GM23338 (cell line): ENCODE results near the gene UBE2D1. TPM values are rescaled to one million over a fixed set of nuclear protein-coding genes. Genes with fewer than 3 reads are reported as not detected.

Experiments used
- ATAC-seq: fragments of 200-7000 bp; cut with Tn5 transposase; 3 replicates; pipeline ENCODE4 v1.9.1; 2020
- DNase-seq: peaks from one replicate; pipeline ENCODE4 v3.0.0-alpha.2; 2015; ENCODE audit warnings: low spot score
- H2AFZ ChIP-seq: fragments of 200-600 bp; sonication (generic); 2 replicates; pipeline ENCODE4 v1.8.0; 2016; ENCODE audit warnings: antibody characterized with exemption, mild to moderate bottlenecking, moderate library complexity
- H3F3A ChIP-seq: fragments of 200-600 bp; sonication (generic); replicated peaks from 2 replicates; pipeline ENCODE4 v1.8.0; 2017; ENCODE audit warnings: antibody characterized with exemption, mixed run types, low read depth
- H3K27ac ChIP-seq: fragments of 200-600 bp; sonication (generic); 2 replicates; pipeline ENCODE4 v1.6.1; 2016; ENCODE audit warnings: low read depth
- H3K27me3 ChIP-seq: fragments of 200-600 bp; sonication (generic); 2 replicates; pipeline ENCODE4 v1.8.0; 2016; ENCODE audit warnings: mild to moderate bottlenecking, mixed run types, moderate library complexity; ENCODE audit not compliant: insufficient read depth
- H3K36me3 ChIP-seq: fragments of 200-600 bp; sonication (generic); 2 replicates; pipeline ENCODE4 v1.8.0; 2016; ENCODE audit warnings: mild to moderate bottlenecking; ENCODE audit not compliant: insufficient read depth
- H3K4me1 ChIP-seq: fragments of 200-600 bp; sonication (generic); 2 replicates; pipeline ENCODE4 v1.8.0; 2016; ENCODE audit warnings: mild to moderate bottlenecking, moderate library complexity; ENCODE audit not compliant: insufficient read depth
- H3K4me2 ChIP-seq: fragments of 200-600 bp; sonication (generic); 2 replicates; pipeline ENCODE4 v1.7.1; 2017; ENCODE audit warnings: mixed run types
- H3K4me3 ChIP-seq: fragments of 200-600 bp; sonication (generic); 2 replicates; pipeline ENCODE4 v1.6.1; 2016; ENCODE audit warnings: mixed run types
- H3K79me2 ChIP-seq: fragments of 200-600 bp; sonication (generic); replicated peaks from 2 replicates; pipeline ENCODE4 v1.8.0; 2017; ENCODE audit warnings: mild to moderate bottlenecking; ENCODE audit not compliant: insufficient read depth
- H3K9me2 ChIP-seq: fragments of 200-600 bp; sonication (generic); 2 replicates; pipeline ENCODE4 v1.8.0; 2017; ENCODE audit not compliant: insufficient read depth
- H4K20me1 ChIP-seq: fragments of 200-600 bp; sonication (generic); replicated peaks from 2 replicates; pipeline ENCODE4 v1.8.0; 2017; ENCODE audit warnings: mild to moderate bottlenecking; ENCODE audit not compliant: insufficient read depth
- H3K27ac Mint-ChIP-seq: 2 replicates; pipeline ENCODE4 v1.8.0; 2020; ENCODE audit warnings: inconsistent platforms, mild to moderate bottlenecking, moderate library complexity, mixed read lengths
- H3K27me3 Mint-ChIP-seq: 3 replicates; pipeline ENCODE4 v1.8.0; 2022; ENCODE audit warnings: low read depth, mild to moderate bottlenecking, moderate library complexity, mixed read lengths, inconsistent platforms; ENCODE audit not compliant: insufficient read depth, poor library complexity
- H3K36me3 Mint-ChIP-seq: 3 replicates; pipeline ENCODE4 v1.8.0; 2021; ENCODE audit warnings: low read depth, mild to moderate bottlenecking, inconsistent platforms, moderate library complexity, mixed read lengths
- H3K4me1 Mint-ChIP-seq: 3 replicates; pipeline ENCODE4 v1.8.0; 2020; ENCODE audit warnings: mild to moderate bottlenecking, inconsistent platforms, mixed read lengths
- H3K4me3 Mint-ChIP-seq: 3 replicates; pipeline ENCODE4 v1.8.0; 2021; ENCODE audit warnings: moderate library complexity, mild to moderate bottlenecking, inconsistent platforms, mixed read lengths
- H3K9me3 Mint-ChIP-seq: 3 replicates; pipeline ENCODE4 v1.8.0; 2020; ENCODE audit warnings: moderate library complexity, mild to moderate bottlenecking, inconsistent platforms, mixed read lengths
- CREB1 ChIP-seq: fragments of 250-450 bp; sonication (Bioruptor Pico); IDR thresholded peaks from 2 replicates; pipeline ENCODE4 v1.5.0; 2020; ENCODE audit warnings: low read depth, mild to moderate bottlenecking, moderate library complexity
- CTCF ChIP-seq, 2 experiments: fragments of 200-600 bp in 1 of 2; sonication (generic) in 1 of 2; conservative IDR thresholded peaks; 2 replicates each; pipeline versions ENCODE4 v1.5.1 to v1.6.1; 2016 to 2017; ENCODE audit warnings: antibody characterized with exemption in 2 of 2, low read depth in 2 of 2, mild to moderate bottlenecking in 2 of 2, moderate library complexity in 1 of 2
- ETS1 ChIP-seq: IDR thresholded peaks from 2 replicates; pipeline ENCODE4 v1.6.1; 2016; ENCODE audit warnings: antibody characterized with exemption
- EZH2 ChIP-seq: fragments of 200-600 bp; sonication (generic); IDR thresholded peaks from one replicate; pipeline ENCODE4 v1.8.0; 2017; ENCODE audit warnings: antibody characterized with exemption, mild to moderate bottlenecking, low read depth; ENCODE audit not compliant: unreplicated experiment
- EZH2phosphoT487 ChIP-seq: fragments of 200-600 bp; sonication (generic); IDR thresholded peaks from one replicate; pipeline ENCODE4 v1.8.1; 2018; ENCODE audit warnings: antibody characterized with exemption; ENCODE audit not compliant: unreplicated experiment
- JUNB ChIP-seq: IDR thresholded peaks from one replicate; pipeline ENCODE4 v1.6.1; 2016; ENCODE audit warnings: antibody characterized with exemption; ENCODE audit not compliant: unreplicated experiment
- NANOG ChIP-seq: IDR thresholded peaks from 2 replicates; pipeline ENCODE4 v1.6.1; 2016; ENCODE audit warnings: antibody characterized with exemption, borderline replicate concordance
- POLR2AphosphoS5 ChIP-seq: IDR thresholded peaks from 2 replicates; pipeline ENCODE4 v1.6.1; 2016; ENCODE audit warnings: antibody characterized with exemption, low read depth
- REST ChIP-seq: IDR thresholded peaks from one replicate; pipeline ENCODE4 v1.6.1; 2018; ENCODE audit warnings: antibody characterized with exemption; ENCODE audit not compliant: unreplicated experiment
- STAT1 ChIP-seq: IDR thresholded peaks from one replicate; pipeline ENCODE4 v1.6.1; 2016; ENCODE audit warnings: antibody characterized with exemption; ENCODE audit not compliant: unreplicated experiment
- ZNF114 ChIP-seq: fragments of 250-450 bp; sonication (Bioruptor Pico); IDR thresholded peaks from 2 replicates; pipeline ENCODE4 v1.5.0; 2020; ENCODE audit warnings: mild to moderate bottlenecking, moderate library complexity
- ZNF331 ChIP-seq: fragments of 250-450 bp; sonication (Bioruptor Pico); IDR thresholded peaks from 2 replicates; pipeline ENCODE4 v1.5.0; 2020; ENCODE audit warnings: low read depth, mild to moderate bottlenecking, moderate library complexity
- ZNF462 ChIP-seq: fragments of 250-450 bp; sonication (Bioruptor Pico); IDR thresholded peaks from 2 replicates; pipeline ENCODE4 v1.5.0; 2020; ENCODE audit warnings: mild to moderate bottlenecking, moderate library complexity
- polyA plus RNA-seq: library from polyadenylated mRNA; unstranded; fragments of >200 nt; fragmentation: Nextera tagmentation; extraction: Ambion mirVana; gene quantifications from 2 replicates; pipeline ENCODE4 v1.2.1, GENCODE V29; 2016
- total RNA-seq: library from RNA; depleted of rRNA; stranded (reverse); fragments of >200 nt; shearing (Covaris generic); gene quantifications from 2 replicates; pipeline ENCODE4 v1.2.3, GENCODE V29; 2014

UBE2D1 gene
- total and polyA plus RNA-seq, 2 experiments from 2014 or later: 39.5 to 64.9 TPM

- H3K4me2 ChIP-seq: no peak overlapping the region
- H3K36me3 ChIP-seq: no peaks in the 10 kb centered on the region
- peak overlapping the region; percentile 36; the same call in 1 of the 2 replicates for H2AFZ ChIP-seq
- H3F3A ChIP-seq: no peaks in the 10 kb centered on the region
- peaks cover 8% of the 10 kb centered on the region for H3K4me1 ChIP-seq
- Mint-ChIP-seq H3K36me3 (no peaks in the 10 kb centered on the region), H3K27me3 (peaks cover 1% of the 10 kb centered on the region), H3K4me3 (no peak overlapping the region), H3K4me1 (peaks cover 8% of the 10 kb centered on the region; the same call in 1 of the 3 replicates), H3K27ac (no peak overlapping the region), H3K9me3 (no peaks in the 10 kb centered on the region)
- ATAC-seq (no peak), DNase-seq (no peak)
- no peak overlapping the region for H3K4me3 ChIP-seq
- no peaks in the 10 kb centered on the region for H3K27me3 ChIP-seq
- H3K79me2 ChIP-seq: no peaks in the 10 kb centered on the region
- H3K27ac ChIP-seq: no peak overlapping the region
- no peaks in the 10 kb centered on the region for H3K9me2 ChIP-seq
- no peak for TF ChIP-seq ZNF462 (CRISPR knock-in tag)
- TF ChIP-seq STAT1: no peak
- TF ChIP-seq REST: no peak
- no peak for TF ChIP-seq JUNB
- TF ChIP-seq ZNF114: no peak
- TF ChIP-seq POLR2AphosphoS5: no peak
- TF ChIP-seq ETS1: no peak
- TF ChIP-seq EZH2: no peak
- no peak for TF ChIP-seq CREB1 (CRISPR knock-in tag)
- TF ChIP-seq EZH2phosphoT487: no peak
- TF ChIP-seq ZNF331: no peak
- TF ChIP-seq CTCF (conservative IDR thresholded peaks at IDR 0.05; ENCODE audit: low read depth in 2 of 2): no peak
- TF ChIP-seq NANOG: no peak
- H4K20me1 ChIP-seq: no peaks in the 10 kb centered on the region
Observed at GRCh38 chr10:58302254-58302653, 32.6 kb upstream of the UBE2D1 start.
